Small intestine (tissue), 7 donors: ENCODE results near the gene STON1. TPM values are rescaled to one million over a fixed set of nuclear protein-coding genes. Genes with fewer than 3 reads are reported as not detected.

Experiments used
- DNase-seq, 2 donors: peaks; one replicate each; pipeline versions ENCODE4 v3.0.0 to v3.0.0-alpha.2; 2013
- FAIRE-seq: peaks from 2 replicates; lab custom pipeline; 2012; peaks lifted over from hg19 to GRCh38; lab: Jason Lieb, UNC
- H3K27ac ChIP-seq, 3 donors: one replicate each; pipeline ENCODE4 v1.5.1; 2013; ENCODE audit warnings: low read length in 2 of 3, mild to moderate bottlenecking in 2 of 3, control low read depth in 1 of 3, inconsistent platforms in 1 of 3, low read depth in 1 of 3, moderate library complexity in 1 of 3
- H3K27me3 ChIP-seq, 3 donors: one replicate each; pipeline ENCODE4 v1.6.1; 2013; ENCODE audit warnings: low read length in 3 of 3, inconsistent platforms in 1 of 3; ENCODE audit not compliant: control insufficient read depth in 3 of 3, insufficient read depth in 3 of 3
- H3K36me3 ChIP-seq, 3 donors: one replicate each; pipeline ENCODE4 v1.6.1; 2013; ENCODE audit warnings: low read length in 3 of 3, inconsistent platforms in 1 of 3, low read depth in 1 of 3, mild to moderate bottlenecking in 1 of 3, moderate library complexity in 1 of 3; ENCODE audit not compliant: control insufficient read depth in 3 of 3, insufficient read depth in 2 of 3
- H3K4me1 ChIP-seq, 3 donors: one replicate each; pipeline ENCODE4 v1.6.1; 2013; ENCODE audit warnings: low read length in 2 of 3, inconsistent platforms in 1 of 3, low read depth in 1 of 3, mild to moderate bottlenecking in 1 of 3, moderate library complexity in 1 of 3; ENCODE audit not compliant: control insufficient read depth in 3 of 3, insufficient read depth in 2 of 3
- H3K4me3 ChIP-seq, 3 donors: one replicate each; pipeline ENCODE4 v1.5.1; 2013; ENCODE audit warnings: low read length in 3 of 3, control low read depth in 1 of 3, inconsistent platforms in 1 of 3, low read depth in 1 of 3, mild to moderate bottlenecking in 1 of 3, moderate library complexity in 1 of 3
- H3K9me3 ChIP-seq, 2 donors: one replicate each; pipeline ENCODE4 v1.6.1; 2013; ENCODE audit warnings: low read depth in 1 of 2, low read length in 1 of 2; ENCODE audit not compliant: control insufficient read depth in 2 of 2, insufficient read depth in 1 of 2
- WGBS, 3 donors: extraction: QIAGEN DNeasy Blood & Tissue Kit; methylation state at CpG; one replicate each; pipeline ENCODE4 v1.1.7; 2013; 5-methylcytosine and 5-hydroxymethylcytosine counted together
- polyA plus RNA-seq, 4 donors: library from polyadenylated mRNA; stranded (reverse) in 3 of 4; unstranded in 1 of 4; fragments of 200-250 nt in 3 of 4; fragments of 120-200 nt in 1 of 4; gene quantifications; one replicate each; pipeline versions ENCODE4 v1.2.1 to v1.2.3, GENCODE V29; 2013
- donor health status: healthy with polysubstance abuse.
- donor health status: control.
- donor health status: control.
- donor health status: Bipolar disorder and iron deficiency.
- donor health status: healthy.

STON1 gene
- polyA plus RNA-seq, 4 donors = 0.45 to 4.7 (median 2.5) TPM

- 33 to 49% (median 40%) methylated on average over 6 of the region's 6 CpGs for WGBS, 3 donors
- Histone ChIP-seq H3K9me3 (no peaks in the 10 kb centered on the region), H3K4me1 (peaks cover 0 to 6% (median 3%) of the 10 kb centered on the region in 3 donors), H3K36me3 (no peaks in the 10 kb centered on the region), H3K27ac (peak overlapping the region in 2 of 3 donors; percentile 65 to 69), H3K27me3 (peaks cover 0 to 10% (median 0%) of the 10 kb centered on the region in 3 donors), H3K4me3 (peak overlapping the region in 1 of 3 donors; percentile 67)
- peak in 1 of 2 donors; percentile 41 for DNase-seq
- FAIRE-seq = no peak
Measured at GRCh38 chr2:48531141-48531648, 1.2 kb downstream of the STON1 start.

DNA sequence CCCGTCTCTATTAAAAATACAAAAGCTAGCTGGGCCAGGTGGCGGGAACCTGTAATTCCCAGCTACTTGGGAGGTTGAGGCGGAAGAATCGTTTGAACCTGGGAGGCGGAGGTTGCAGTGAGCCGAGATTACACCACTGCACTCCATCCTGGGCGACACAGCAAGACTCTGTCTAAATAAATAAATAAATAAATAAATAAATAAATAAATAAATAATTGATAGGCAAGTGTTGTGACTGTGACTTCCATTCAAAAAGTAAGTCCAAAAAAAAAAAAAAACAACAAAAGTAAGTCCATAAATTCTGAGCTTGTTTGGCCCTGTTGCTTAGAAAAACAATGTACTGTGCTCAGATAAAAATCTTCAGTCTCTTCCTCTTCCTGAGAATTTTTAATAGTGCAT lies 2.2 kb downstream of the STON1 start:
- FAIRE-seq (no peak), DNase-seq (no peak)
- Histone ChIP-seq H3K9me3 (no peaks in the 10 kb centered on the region), H3K4me1 (peaks cover 0 to 6% (median 3%) of the 10 kb centered on the region in 3 donors), H3K27ac (no peak overlapping the region), H3K36me3 (no peaks in the 10 kb centered on the region), H3K27me3 (peaks cover 0 to 10% (median 0%) of the 10 kb centered on the region in 3 donors), H3K4me3 (no peak overlapping the region)
- WGBS, 3 donors = 91 to 96% (median 96%) methylated on average over 7 of the region's 7 CpGs

GRCh38 chr2:48532824-48533223 lies 2.9 kb downstream of the STON1 start:
- Histone ChIP-seq H3K36me3 (no peaks in the 10 kb centered on the region), H3K27ac (no peak overlapping the region), H3K4me1 (peaks cover 0 to 6% (median 3%) of the 10 kb centered on the region in 3 donors), H3K9me3 (no peaks in the 10 kb centered on the region), H3K4me3 (no peak overlapping the region), H3K27me3 (peaks cover 0 to 10% (median 0%) of the 10 kb centered on the region in 3 donors)
- no peak for FAIRE-seq
- WGBS, 3 donors = 95 to 98% (median 96%) methylated on average over 5 of the region's 5 CpGs
- DNase-seq = no peak

DNA sequence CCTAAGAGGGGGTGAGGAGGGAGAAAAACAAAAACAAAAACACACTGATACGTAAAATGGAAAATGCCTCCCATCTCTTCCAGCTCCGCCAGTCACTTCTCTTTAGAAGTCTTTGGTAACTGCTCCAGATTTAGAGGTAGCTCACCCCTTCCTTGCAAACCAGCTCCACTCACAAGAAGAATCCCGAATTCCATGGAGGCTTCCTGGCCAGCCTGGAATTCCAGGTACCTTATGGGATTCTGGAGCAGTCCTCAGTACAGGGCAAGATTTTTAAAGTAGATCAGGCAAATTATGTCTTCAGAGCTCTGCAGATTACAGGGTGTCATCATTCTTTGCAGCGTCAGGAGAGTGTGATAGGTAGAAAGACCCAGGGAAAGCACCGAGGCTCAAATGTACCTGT lies 4.8 kb downstream of the STON1 start:
- H3K27me3 ChIP-seq = peaks cover 0 to 5% (median 0%) of the 10 kb centered on the region in 3 donors
- peaks cover 0 to 3% (median 0%) of the 10 kb centered on the region in 3 donors for H3K4me1 ChIP-seq
- H3K36me3 ChIP-seq = no peaks in the 10 kb centered on the region
- no peak overlapping the region for H3K27ac ChIP-seq
- WGBS, 3 donors = 89 to 92% (median 92%) methylated on average over 5 of the region's 5 CpGs
- H3K9me3 ChIP-seq = no peaks in the 10 kb centered on the region
- DNase-seq (no peak), FAIRE-seq (no peak)
- no peak overlapping the region for H3K4me3 ChIP-seq

DNA sequence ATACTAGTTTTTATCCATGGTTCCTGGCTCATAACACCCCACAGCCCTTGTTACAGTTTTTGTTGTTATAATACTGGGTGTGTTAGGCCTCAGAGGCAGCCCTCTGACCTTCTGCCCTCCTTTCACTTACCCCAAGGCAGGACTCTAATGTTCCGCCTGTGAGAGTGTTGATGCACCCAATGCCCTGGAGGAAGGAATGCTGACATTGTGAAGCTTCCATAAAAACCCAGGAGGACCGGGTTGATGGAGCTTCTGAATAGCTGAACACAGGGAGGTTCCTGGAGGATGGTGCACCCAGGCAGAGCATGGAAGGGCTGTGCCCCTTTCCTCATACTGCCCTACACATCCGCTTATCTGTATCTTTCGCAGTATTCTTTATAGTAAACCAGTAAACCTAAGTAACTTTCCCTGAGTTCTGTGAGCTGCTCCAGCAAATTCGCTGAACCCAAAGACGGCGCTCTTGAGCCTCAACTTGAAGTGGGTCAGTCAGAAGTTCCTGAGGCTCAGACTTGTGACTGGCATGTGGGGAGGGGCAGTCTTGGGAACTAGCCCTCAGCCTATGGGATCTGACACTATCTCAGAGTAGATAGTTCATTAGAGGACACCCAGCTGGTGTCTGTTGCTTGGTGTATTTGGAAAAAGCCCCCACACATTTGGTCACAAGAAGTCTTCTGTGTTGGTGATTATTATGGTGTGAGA lies 10.4 kb downstream of the STON1 start:
- H3K27me3 ChIP-seq = no peaks in the 10 kb centered on the region
- no peaks in the 10 kb centered on the region for H3K9me3 ChIP-seq
- FAIRE-seq (no peak), DNase-seq (no peak)
- no peaks in the 10 kb centered on the region for H3K36me3 ChIP-seq
- H3K4me3 ChIP-seq = no peak overlapping the region
- 90 to 94% (median 94%) methylated on average over 7 of the region's 7 CpGs for WGBS, 3 donors
- H3K27ac ChIP-seq = no peak overlapping the region
- no peaks in the 10 kb centered on the region for H3K4me1 ChIP-seq

GRCh38 chr2:48541666-48542389 lies 11.9 kb downstream of the STON1 start:
- Histone ChIP-seq H3K27me3 (no peaks in the 10 kb centered on the region), H3K27ac (no peak overlapping the region), H3K4me3 (no peak overlapping the region), H3K36me3 (no peaks in the 10 kb centered on the region), H3K4me1 (no peaks in the 10 kb centered on the region), H3K9me3 (no peaks in the 10 kb centered on the region)
- no peak for FAIRE-seq
- no peak for DNase-seq
- WGBS, 3 donors = 87 to 92% (median 90%) methylated on average over 7 of the region's 7 CpGs

- no peaks in the 10 kb centered on the region for H3K4me1 ChIP-seq
- no peaks in the 10 kb centered on the region for H3K9me3 ChIP-seq
- no peaks in the 10 kb centered on the region for H3K27me3 ChIP-seq
- FAIRE-seq = no peak
- DNase-seq = no peak
- H3K4me3 ChIP-seq = no peak overlapping the region
- H3K27ac ChIP-seq = no peak overlapping the region
- 77 to 86% (median 82%) methylated on average over 1 of the region's 1 CpG for WGBS, 3 donors
- H3K36me3 ChIP-seq = no peaks in the 10 kb centered on the region
Measured at GRCh38 chr2:48543895-48544294, 13.9 kb downstream of the STON1 start.

DNA sequence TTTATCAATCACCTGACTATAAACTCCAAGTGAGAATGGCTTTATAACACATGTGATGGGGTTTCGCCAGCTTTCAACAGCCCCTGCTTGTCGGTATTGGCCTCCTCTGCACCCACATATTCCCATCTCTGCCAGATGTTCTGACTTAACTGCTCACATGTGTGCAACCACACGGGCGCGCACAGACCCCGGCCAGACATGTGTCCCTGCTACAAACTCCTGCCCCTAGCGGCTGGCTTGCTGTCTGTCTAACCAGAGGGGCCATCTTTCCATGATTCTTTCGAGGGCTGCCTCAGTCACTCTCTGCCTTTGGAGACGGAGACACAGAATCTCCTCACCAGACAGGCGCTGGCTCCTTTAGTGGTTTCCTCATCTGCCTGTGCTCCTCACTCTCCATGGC lies 15.3 kb downstream of the STON1 start:
- no peak overlapping the region for H3K4me3 ChIP-seq
- DNase-seq (no peak), FAIRE-seq (no peak)
- no peak overlapping the region for H3K27ac ChIP-seq
- 89 to 93% (median 89%) methylated on average over 10 of the region's 10 CpGs for WGBS, 3 donors
- no peaks in the 10 kb centered on the region for H3K27me3 ChIP-seq
- no peaks in the 10 kb centered on the region for H3K9me3 ChIP-seq
- H3K4me1 ChIP-seq = no peaks in the 10 kb centered on the region
- H3K36me3 ChIP-seq = no peaks in the 10 kb centered on the region
